ENCODE measurements around the gene DOCK11.

DNA sequence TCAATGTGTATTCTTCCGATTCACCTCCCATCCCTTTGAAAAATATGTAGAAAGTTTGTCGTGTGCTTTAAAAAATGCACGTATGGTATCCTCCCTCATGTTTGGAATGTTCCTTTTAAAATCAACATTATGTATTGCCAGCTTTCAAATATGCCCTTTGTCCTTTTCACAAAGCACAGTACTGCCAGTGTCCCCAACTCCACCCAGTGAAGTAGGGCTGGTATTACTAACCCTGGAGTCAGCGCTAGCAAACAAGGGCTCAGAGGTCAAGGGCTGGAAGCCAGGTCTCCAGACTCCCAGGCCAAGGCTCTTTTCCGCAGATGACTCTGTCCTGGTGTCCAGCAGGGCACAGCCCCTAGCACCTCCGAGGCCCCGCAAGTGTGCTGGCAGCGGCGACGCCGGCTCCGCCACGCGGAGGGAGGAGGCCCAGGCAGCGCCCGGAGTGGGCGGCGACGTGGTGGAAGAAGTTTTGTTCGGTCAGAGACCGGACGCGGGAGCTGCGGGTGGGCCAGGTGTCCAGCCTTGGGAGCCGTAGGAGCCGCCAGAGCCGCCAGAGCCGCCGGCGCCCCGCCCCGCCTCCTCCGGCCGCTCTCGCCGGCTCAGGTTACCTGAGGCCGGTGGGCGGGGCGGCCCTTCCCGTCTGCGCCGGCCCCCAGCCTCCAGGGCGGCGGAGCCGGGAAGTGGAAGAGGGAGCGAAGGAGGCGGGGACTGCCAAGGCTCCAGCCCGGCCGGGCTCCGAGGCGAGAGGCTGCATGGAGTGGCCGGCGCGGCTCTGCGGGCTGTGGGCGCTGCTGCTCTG is 231.5 kb downstream of the DOCK11 start, which contains the start of gene IL13RA1:
- TF ChIP-seq, protein P1, sequence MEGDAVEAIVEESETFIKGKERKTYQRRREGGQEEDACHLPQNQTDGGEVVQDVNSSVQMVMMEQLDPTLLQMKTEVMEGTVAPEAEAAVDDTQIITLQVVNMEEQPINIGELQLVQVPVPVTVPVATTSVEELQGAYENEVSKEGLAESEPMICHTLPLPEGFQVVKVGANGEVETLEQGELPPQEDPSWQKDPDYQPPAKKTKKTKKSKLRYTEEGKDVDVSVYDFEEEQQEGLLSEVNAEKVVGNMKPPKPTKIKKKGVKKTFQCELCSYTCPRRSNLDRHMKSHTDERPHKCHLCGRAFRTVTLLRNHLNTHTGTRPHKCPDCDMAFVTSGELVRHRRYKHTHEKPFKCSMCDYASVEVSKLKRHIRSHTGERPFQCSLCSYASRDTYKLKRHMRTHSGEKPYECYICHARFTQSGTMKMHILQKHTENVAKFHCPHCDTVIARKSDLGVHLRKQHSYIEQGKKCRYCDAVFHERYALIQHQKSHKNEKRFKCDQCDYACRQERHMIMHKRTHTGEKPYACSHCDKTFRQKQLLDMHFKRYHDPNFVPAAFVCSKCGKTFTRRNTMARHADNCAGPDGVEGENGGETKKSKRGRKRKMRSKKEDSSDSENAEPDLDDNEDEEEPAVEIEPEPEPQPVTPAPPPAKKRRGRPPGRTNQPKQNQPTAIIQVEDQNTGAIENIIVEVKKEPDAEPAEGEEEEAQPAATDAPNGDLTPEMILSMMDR (conservative IDR thresholded peaks at IDR 0.05; ENCODE audit: low read length) = no peak
- no peak for TF ChIP-seq EZH2phosphoT487 (IDR thresholded peaks at IDR 0.05; ENCODE audit: borderline replicate concordance, low read depth, low read length)
